ENCODE data around the gene C1orf198.

GRCh38 chr1:230905733-230906132, 37.4 kb upstream of the C1orf198 start:
- no peak for TF ChIP-seq TAF1 (IDR thresholded peaks at IDR 0.05; ENCODE audit: borderline replicate concordance, low read depth, low read length)
- TF ChIP-seq, protein P1, sequence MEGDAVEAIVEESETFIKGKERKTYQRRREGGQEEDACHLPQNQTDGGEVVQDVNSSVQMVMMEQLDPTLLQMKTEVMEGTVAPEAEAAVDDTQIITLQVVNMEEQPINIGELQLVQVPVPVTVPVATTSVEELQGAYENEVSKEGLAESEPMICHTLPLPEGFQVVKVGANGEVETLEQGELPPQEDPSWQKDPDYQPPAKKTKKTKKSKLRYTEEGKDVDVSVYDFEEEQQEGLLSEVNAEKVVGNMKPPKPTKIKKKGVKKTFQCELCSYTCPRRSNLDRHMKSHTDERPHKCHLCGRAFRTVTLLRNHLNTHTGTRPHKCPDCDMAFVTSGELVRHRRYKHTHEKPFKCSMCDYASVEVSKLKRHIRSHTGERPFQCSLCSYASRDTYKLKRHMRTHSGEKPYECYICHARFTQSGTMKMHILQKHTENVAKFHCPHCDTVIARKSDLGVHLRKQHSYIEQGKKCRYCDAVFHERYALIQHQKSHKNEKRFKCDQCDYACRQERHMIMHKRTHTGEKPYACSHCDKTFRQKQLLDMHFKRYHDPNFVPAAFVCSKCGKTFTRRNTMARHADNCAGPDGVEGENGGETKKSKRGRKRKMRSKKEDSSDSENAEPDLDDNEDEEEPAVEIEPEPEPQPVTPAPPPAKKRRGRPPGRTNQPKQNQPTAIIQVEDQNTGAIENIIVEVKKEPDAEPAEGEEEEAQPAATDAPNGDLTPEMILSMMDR (IDR thresholded peaks at IDR 0.05) = no peak
- TF ChIP-seq FOXJ3 (CRISPR knock-in tag; IDR thresholded peaks at IDR 0.05) = no peak
- no peak for TF ChIP-seq RXRA (IDR thresholded peaks at IDR 0.05; ENCODE audit: borderline replicate concordance, low read depth)
- TF ChIP-seq SMC3 (IDR thresholded peaks at IDR 0.05; ENCODE audit: low read depth, low read length) = no peak
- TF ChIP-seq RAD21 (IDR thresholded peaks at IDR 0.05; ENCODE audit: low read length) = no peak
- no peak for TF ChIP-seq FOXM1 (IDR thresholded peaks at IDR 0.05; ENCODE audit: low read depth)
- TF ChIP-seq, protein P2, sequence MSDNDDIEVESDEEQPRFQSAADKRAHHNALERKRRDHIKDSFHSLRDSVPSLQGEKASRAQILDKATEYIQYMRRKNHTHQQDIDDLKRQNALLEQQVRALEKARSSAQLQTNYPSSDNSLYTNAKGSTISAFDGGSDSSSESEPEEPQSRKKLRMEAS (IDR thresholded peaks at IDR 0.05; ENCODE audit: low read depth) = no peak
- TF ChIP-seq TEAD4 (IDR thresholded peaks at IDR 0.05; ENCODE audit: borderline replicate concordance, insufficient read depth) = no peak
- TF ChIP-seq RFX5 (IDR thresholded peaks at IDR 0.05; ENCODE audit: low read length) = no peak
- TF ChIP-seq RCOR1 (IDR thresholded peaks at IDR 0.05; ENCODE audit: low read length) = no peak
- no peak for TF ChIP-seq SIN3A (IDR thresholded peaks at IDR 0.05; ENCODE audit: borderline replicate concordance, low read depth, low read length)
